ENCODE measurements around the gene BAIAP2.
"Not testable (repeated sequence)": the region's sequence is repeated elsewhere in the genome, so short reads cannot be mapped to it uniquely, and the experiment has no call there.

BAIAP2 gene

GRCh38 chr17:81070541-81071246 is 35.7 kb downstream of the BAIAP2 start:
- DNase-seq, result no peak

DNA sequence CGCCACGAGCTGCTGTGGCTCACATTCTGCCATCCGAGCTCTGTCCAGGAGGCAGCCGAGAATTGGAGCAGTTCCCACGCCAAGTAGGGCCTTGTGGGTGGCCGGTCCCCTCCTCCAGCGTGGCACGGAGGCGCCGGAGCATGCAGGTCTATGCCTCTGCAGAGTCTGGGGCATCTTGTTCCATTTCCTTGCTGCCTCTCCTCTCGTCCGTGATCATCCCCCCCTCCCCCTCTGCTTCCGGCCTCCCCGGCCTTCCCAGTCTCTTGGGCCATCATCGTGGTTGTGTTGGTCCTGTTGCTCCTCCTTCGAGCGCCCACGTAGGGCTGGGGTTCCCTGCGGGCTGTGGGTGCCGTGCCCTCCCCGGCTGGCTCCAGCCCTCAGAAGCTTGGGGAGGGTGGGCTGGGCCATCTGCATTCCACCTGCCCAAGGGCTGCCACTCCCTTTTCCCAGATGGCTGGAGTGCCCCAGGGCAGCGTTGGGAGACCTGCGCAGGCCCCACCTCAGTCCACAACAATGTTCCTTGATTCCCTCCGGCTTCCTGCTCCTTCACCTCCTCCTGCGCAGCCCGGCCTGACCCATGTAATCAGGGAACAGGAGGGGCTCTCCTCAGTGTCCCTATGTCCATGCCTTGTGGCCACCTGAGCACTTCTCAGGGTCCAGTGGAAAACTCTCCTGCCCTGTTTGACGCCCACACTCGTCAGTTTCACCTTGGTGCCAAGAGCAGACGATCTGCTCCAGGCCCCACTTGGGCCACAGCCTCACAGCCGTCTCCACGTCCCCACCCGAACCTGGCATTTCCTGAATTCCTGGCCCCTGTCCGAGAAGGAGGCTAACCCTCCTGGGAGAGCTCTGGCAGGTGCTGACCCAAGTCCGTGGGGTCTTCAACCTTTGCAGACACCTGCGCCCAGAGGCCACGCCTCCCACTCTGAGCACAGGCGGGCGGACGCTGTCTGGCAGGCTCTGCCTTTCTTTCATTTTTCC is 37.1 kb downstream of the BAIAP2 start:
- DNase-seq, result no peak

GRCh38 chr17:81073967-81074839 is 39.3 kb downstream of the BAIAP2 start:
- DNase-seq, result no peak

DNA sequence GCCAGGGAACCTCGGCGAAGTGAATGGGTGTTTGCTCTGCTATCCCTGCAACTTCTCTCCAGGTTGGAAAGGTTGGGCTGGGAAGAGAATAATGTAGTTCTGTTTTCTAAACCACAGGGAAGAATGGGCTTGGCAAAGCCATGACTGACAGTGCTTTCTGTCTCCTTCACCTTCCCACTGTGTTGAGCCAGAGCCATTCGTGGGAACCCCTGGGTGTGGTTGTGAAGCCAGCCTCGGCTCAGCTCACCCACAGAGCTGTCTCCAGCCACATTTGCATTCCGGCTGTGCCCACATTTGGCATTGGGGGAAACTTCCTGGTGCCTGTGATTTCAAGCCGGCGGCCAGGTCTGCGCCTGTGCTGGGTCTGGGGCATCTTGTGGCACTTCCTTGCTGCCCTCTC is 39.9 kb downstream of the BAIAP2 start:
- peak; percentile 51 for DNase-seq

GRCh38 chr17:81075307-81075706 is 40.4 kb downstream of the BAIAP2 start:
- no peak for DNase-seq

DNA sequence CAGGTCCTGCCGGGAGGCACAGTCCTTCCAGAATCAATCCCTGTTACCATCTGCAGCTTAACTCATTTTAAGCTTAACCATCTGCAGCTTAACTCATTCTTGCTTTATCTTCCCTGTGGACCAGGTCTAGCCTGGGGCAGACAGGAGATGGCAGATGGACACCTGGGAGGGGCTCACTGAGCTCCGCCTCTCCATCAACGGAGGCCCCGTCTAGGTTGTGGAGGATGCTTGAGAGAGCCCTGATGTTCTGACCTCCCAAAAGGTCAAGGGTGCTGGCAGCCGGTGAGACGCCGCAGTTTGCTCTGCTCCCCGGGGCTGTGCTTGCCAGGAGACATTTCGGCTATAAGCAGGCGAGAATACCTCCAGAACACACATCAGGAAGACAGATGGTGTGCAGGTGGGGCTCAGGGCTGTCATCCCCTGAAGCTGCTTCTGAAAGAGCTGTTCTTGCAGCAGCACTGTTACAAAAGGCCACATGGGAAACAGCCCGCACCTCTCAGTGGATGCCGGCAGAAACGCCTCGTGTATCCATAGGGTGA is 41.3 kb downstream of the BAIAP2 start:
- no peak for DNase-seq

DNA sequence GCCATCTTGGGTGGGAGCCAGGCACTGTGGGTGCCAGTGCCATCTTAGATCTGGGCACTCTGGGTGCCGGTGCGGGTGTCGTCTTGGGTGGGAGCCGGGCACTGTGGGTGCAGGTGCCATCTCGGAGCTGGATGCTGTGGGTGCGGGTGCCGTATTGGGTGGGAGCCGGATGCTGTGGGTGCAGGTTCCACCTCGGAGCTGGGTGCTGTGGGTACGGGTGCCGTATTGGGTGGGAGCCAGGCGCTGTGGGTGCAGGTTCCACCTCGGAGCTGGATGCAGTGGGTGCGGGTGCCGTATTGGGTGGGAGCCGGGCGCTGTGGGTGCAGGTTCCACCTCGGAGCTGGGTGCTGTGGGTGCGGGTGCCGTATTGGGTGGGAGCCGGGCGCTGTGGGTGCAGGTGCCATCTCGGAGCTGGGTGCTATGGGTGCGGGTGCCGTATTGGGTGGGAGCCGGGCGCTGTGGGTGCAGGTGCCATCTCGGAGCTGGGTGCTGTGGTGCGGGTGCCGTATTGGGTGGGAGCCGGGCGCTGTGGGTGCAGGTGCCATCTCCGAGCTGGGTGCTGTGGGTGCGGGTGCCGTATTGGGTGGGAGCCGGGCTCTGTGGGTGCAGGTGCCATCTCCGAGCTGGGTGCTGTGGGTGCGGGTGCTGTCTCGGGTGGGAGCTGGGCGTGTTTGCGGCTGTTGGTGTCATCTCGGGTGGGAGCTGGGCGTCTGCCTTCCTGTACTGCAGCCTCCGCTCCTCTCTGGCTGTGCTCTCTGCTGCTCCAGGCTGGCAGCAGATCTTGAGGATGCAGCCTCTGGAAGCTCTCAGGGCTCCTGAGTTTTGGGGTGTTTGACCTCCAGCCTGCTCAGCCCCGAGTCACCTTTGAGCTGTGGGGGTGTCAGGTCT is 43.3 kb downstream of the BAIAP2 start:
- DNase-seq, result not testable (repeated sequence)

- DNase-seq, result no peak
Observed at GRCh38 chr17:81080019-81080418, 45.1 kb downstream of the BAIAP2 start.

DNA sequence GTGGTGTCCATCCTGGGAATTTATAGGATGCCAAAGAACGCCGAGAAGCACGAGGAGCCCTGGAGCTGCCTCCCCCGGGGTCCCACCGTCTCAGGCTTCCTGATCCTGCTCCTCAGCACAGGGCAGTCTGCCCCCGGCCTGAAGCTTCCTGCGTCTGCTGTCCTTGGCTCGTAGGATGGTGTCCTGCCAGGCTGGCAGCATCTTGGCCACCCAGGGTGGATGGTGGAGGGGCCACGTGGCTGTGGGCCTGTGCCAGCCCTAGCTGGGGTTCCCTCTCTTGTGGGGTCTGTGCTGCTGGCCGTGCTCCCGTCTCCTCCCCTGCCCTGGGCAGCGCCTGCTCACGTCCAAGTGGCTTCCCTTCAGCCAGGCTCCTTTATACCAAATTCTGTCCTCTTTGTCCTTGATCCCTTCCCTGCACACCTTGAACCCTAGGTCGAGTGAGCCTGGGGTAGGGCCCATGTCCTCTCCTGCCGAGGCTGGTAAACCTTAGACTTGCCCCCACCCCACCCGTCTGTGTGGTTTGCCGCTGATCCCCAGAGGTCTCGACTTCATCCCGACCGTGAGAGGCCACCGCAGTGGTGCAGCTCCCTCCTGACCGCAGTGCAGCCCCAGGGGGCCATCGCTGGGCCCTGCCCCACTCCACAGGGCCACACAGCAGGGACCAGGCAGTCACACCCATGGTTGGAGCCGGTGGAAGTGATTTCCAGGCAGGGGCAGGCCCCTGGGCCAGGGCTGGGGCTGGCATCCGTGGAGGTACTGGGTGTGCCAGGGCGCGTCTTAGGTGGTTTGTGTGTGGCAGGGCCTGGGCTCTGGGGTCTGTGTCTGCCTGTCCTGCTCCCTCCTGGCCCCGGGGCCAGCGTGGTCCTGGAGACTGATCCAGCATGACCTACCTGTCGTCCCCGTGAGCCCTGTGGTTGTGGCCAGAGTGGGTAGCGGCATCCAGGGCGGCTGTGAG is 46.5 kb downstream of the BAIAP2 start:
- DNase-seq, result no peak

DNA sequence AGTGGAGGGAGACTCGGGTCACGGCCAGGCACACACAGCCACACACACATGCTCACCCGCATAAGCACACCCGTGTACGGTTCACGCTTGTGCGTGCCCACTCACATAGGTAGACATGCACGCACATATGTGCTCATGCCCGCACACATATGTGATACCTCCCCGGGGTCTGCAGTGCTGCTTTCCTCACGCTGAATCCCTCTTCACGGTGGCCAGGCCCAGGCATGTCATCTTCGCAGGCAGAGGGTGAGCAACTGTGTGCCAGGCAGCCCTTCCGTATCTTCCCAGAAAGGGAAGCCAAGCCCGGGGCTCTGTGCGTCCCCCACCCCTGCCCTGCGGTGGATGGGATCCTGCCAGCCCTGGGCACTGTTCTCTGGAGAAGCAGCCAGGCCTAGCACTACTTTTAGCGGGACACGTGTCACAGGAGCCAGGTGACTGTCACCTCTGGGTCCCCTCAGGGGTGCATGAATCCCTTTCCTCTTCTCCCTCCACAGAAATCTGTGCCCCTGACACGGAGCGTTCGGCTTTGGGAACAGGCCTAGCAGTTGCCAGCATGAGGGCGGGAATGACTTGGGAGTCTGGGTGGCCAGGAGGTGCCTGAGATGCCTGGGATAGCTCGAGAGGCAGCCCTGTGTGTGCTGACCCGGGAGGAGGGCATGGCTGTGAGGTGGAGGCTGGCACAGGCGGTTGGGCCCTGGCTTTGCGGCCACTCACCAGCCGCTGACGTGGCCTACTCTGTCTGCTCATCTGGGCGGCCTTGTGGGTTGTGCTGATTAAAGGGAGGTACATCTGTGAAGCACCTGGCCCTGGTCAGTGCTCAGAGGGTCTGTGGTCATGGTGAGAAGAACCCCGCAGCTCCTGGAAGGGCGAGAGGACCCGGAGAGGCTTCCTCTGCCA is 47.5 kb downstream of the BAIAP2 start:
- DNase-seq, result no peak

DNA sequence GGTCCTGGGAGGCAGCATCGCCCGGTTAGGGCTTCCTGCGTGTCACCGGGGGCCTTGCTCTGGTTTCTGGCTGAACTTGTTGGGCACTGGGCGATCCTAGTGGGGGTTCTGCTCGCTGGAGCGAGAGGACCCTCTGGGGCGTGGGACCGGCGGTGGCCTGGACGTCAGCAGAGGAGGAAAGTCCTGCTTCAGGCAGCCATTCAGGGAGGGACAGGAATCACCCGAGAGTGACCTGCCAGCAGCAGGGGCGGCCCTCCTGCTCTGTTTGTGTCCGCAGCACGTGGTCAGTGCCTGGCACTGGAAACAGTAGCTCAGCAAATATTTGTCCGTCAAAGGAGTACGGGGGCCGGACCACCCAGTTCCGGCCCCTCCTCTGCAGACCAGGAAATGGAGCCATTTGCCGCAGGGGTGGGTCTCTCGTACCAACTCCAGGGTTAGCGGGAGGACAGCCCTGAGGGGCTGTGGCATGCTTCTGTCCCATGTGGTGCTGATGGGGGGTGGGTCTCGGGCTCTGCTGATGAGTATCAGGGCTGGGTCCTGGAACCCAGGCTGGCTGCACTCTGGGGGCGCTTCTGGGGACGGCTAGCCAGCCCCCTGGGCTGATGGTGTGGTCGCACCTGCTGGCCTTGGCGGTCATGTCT is 48.3 kb downstream of the BAIAP2 start:
- no peak for DNase-seq

GRCh38 chr17:81084680-81085419 is 49.9 kb downstream of the BAIAP2 start:
- no peak for DNase-seq

GRCh38 chr17:81085420-81085911 is 50.5 kb downstream of the BAIAP2 start:
- DNase-seq, result no peak

GRCh38 chr17:81086789-81087551 is 52.0 kb downstream of the BAIAP2 start:
- DNase-seq, result no peak

DNA sequence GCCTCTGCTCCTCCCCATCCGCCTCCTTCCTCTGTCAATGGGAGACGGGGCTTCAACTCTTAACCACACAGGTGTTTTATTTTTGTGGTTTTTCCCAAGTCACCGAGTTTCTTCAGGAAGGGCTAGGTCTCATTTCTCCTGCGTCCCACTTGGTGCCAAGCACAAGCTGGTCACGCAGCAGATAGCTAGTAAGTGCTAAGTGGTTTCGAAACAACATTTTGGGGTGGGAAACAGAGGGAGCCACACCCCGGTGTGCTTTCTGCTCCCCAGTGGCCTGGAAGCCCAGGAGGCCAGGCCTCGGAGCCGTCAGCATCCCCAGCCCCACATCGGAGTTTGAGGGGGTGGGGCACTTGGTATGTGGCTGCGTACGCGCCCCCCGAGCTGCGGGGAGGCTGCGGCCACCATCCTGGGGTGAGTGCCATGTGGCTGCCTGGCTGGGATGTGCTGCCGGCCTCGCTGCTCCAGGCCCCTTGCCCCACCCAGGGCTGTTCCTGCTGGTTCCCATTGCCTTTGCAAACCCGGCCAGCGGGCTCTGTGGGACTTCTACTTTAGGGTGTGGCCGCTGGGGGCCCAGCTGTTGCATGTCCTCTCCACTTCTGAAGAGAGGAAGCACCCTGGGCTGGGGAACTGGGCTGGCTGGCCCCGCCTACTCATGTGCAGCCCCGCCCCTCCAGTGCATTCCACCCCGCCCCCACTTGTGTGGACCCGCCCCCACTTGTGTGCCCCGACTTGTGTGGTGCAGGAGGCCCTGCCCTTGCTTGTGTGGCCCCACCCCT is 55.6 kb downstream of the BAIAP2 start:
- DNase-seq, result peak; percentile 81

DNA sequence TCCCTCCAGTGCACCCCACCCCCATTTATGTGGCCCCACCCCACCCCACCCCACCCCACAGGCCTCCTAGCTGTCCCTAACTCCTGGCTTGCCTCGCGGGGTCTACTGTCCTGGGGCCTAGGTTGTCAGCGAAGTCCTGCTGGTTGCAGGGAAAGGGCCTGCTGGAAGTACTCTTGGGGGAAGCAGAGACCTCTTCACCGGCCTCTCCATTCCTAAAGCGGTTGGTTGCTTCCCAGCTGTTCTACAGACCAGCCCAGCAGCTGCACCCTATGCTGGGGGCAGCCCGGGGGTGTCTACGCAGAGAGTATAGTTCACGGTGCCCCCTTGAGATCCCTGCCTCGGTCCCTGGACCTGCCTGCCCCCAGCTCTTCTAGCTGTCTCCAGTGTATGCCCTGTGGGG is 56.2 kb downstream of the BAIAP2 start:
- DNase-seq, result no peak
